Hepatocyte (in vitro differentiated cells): ENCODE results near the gene TPRA1. TPM values are rescaled to one million over a fixed set of nuclear protein-coding genes. Genes with fewer than 3 reads are reported as not detected.
"Not testable (repeated sequence)": the region's sequence is repeated elsewhere in the genome, so short reads cannot be mapped to it uniquely, and the experiment has no call there.

ENCODE experiments used
- DNase-seq: peaks from one replicate; pipeline ENCODE4 v3.0.0-alpha.2; 2016; ENCODE audit warnings: low spot score
- H2AFZ ChIP-seq: fragments of 200-600 bp; sonication (generic); 2 replicates; pipeline ENCODE4 v1.6.0; 2016; ENCODE audit warnings: antibody characterized with exemption, mild to moderate bottlenecking
- H3K27ac ChIP-seq: fragments of 200-600 bp; sonication (generic); 2 replicates; pipeline ENCODE4 v1.5.1; 2016; ENCODE audit warnings: mild to moderate bottlenecking
- H3K27me3 ChIP-seq: fragments of 200-600 bp; sonication (generic); 2 replicates; pipeline ENCODE4 v1.6.1; 2016
- H3K36me3 ChIP-seq: fragments of 200-600 bp; sonication (generic); replicated peaks from 2 replicates; pipeline ENCODE4 v1.5.1; 2016; ENCODE audit warnings: low read depth; ENCODE audit not compliant: insufficient read depth
- H3K4me1 ChIP-seq: fragments of 200-600 bp; sonication (generic); 2 replicates; pipeline ENCODE4 v1.5.1; 2016; ENCODE audit warnings: mild to moderate bottlenecking, moderate library complexity; ENCODE audit not compliant: insufficient read depth
- H3K4me2 ChIP-seq: fragments of 200-600 bp; sonication (generic); 2 replicates; pipeline ENCODE4 v1.6.0; 2016
- H3K4me3 ChIP-seq: fragments of 200-600 bp; sonication (generic); 2 replicates; pipeline ENCODE4 v1.5.1; 2016; ENCODE audit warnings: mild to moderate bottlenecking
- H3K79me2 ChIP-seq: fragments of 200-600 bp; sonication (generic); 2 replicates; pipeline ENCODE4 v1.6.0; 2017; ENCODE audit warnings: mild to moderate bottlenecking
- H3K9me2 ChIP-seq: fragments of 200-600 bp; sonication (generic); replicated peaks from 2 replicates; pipeline ENCODE4 v1.6.0; 2017; ENCODE audit warnings: mild to moderate bottlenecking; ENCODE audit not compliant: insufficient read depth
- H3K9me3 ChIP-seq: fragments of 200-600 bp; sonication (generic); 2 replicates; pipeline ENCODE4 v1.5.1; 2016; ENCODE audit warnings: low read depth, mild to moderate bottlenecking
- H4K20me1 ChIP-seq: fragments of 200-600 bp; sonication (generic); 2 replicates; pipeline ENCODE4 v1.6.0; 2016; ENCODE audit warnings: mild to moderate bottlenecking; ENCODE audit not compliant: insufficient read depth, poor library complexity, severe bottlenecking
- EZH2 ChIP-seq: fragments of 200-600 bp; sonication (generic); IDR thresholded peaks from 2 replicates; pipeline ENCODE4 v1.6.1; 2016; ENCODE audit warnings: antibody characterized with exemption, mild to moderate bottlenecking, borderline replicate concordance
- EZH2phosphoT487 ChIP-seq: fragments of 200-600 bp; sonication (generic); IDR thresholded peaks from one replicate; pipeline ENCODE4 v1.6.1; 2018; ENCODE audit warnings: antibody characterized with exemption, mild to moderate bottlenecking, low read depth, moderate library complexity; ENCODE audit not compliant: unreplicated experiment, severe bottlenecking
- WGBS: methylation state at CpG from one replicate; pipeline ENCODE4 v1.1.6; 2016; ENCODE audit warnings: low lambda C conversion rate; ENCODE audit errors: missing lambda C conversion rate; 5-methylcytosine and 5-hydroxymethylcytosine counted together
- polyA plus RNA-seq: library from polyadenylated mRNA; unstranded; fragments of >200 nt; fragmentation: Nextera tagmentation; extraction: Ambion mirVana; gene quantifications from 2 replicates; pipeline ENCODE4 v1.2.1, GENCODE V29; 2016
- total RNA-seq: library from RNA; depleted of rRNA; stranded (reverse); fragments of >200 nt; gene quantifications from 2 replicates; pipeline ENCODE4 v1.2.3, GENCODE V29; 2014
- TF ChIP-seq, protein P1 (sequence below): fragments of 200-600 bp; sonication (generic); IDR thresholded peaks from 2 replicates; pipeline ENCODE4 v1.5.1; 2016; ENCODE audit warnings: antibody characterized with exemption, mild to moderate bottlenecking; ENCODE audit not compliant: poor library complexity

Gene TPRA1
- total and polyA plus RNA-seq, 2 experiments from 2014 or later = 41.0 to 57.2 TPM

DNA sequence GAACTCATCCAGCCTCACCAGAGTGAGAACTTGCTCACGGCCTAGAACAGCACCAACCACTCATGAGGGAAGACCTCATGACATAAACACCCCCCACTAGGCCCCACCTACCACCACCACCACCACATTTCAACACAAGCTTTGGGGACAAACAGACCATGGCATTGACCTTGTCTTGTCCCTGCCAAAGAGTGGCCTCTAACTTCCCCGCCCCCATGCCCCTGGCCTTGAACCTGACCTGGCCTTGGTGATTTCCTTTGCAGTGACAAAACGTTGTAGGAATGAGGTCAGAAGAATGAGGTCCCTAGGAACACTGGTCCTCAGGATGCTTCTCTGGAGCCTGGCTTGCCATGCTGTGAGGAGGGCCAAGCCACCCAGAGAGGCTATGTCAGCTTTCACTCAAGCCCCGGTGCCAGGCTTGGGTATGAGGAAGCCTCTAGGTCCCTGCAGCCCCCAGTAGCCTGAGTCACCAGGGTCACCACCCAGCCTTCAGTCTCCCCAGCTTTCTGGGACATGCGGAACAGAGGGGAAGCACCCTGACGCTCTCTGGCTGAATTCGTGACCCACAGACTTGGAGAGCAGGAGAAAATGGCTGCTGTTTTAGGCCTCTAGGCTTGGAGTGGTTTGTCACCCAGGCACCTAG, 57.9 kb downstream of the TPRA1 start:
- WGBS = 92% methylated on average over 7 of the region's 7 CpGs
- TF ChIP-seq EZH2phosphoT487 = no peak
- TF ChIP-seq EZH2 = no peak
- TF ChIP-seq, protein P1, sequence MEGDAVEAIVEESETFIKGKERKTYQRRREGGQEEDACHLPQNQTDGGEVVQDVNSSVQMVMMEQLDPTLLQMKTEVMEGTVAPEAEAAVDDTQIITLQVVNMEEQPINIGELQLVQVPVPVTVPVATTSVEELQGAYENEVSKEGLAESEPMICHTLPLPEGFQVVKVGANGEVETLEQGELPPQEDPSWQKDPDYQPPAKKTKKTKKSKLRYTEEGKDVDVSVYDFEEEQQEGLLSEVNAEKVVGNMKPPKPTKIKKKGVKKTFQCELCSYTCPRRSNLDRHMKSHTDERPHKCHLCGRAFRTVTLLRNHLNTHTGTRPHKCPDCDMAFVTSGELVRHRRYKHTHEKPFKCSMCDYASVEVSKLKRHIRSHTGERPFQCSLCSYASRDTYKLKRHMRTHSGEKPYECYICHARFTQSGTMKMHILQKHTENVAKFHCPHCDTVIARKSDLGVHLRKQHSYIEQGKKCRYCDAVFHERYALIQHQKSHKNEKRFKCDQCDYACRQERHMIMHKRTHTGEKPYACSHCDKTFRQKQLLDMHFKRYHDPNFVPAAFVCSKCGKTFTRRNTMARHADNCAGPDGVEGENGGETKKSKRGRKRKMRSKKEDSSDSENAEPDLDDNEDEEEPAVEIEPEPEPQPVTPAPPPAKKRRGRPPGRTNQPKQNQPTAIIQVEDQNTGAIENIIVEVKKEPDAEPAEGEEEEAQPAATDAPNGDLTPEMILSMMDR = no peak
- H2AFZ ChIP-seq = no peak overlapping the region

GRCh38 chr3:127531821-127532220, 58.7 kb downstream of the TPRA1 start:
- no peaks in the 10 kb centered on the region for H3K4me1 ChIP-seq
- H3K9me2 ChIP-seq = no peaks in the 10 kb centered on the region
- H3K36me3 ChIP-seq = no peaks in the 10 kb centered on the region
- TF ChIP-seq EZH2 (no peak), EZH2phosphoT487 (no peak)
- TF ChIP-seq, protein P1 = no peak
- no peak overlapping the region for H3K4me2 ChIP-seq
- DNase-seq = no peak
- H3K27ac ChIP-seq = no peak overlapping the region
- H3K27me3 ChIP-seq = no peaks in the 10 kb centered on the region
- WGBS = 78% methylated on average over 2 of the region's 2 CpGs
- H2AFZ ChIP-seq = no peak overlapping the region
- H3K79me2 ChIP-seq = no peaks in the 10 kb centered on the region
- H3K4me3 ChIP-seq = no peak overlapping the region
- H4K20me1 ChIP-seq = no peaks in the 10 kb centered on the region
- H3K9me3 ChIP-seq = no peaks in the 10 kb centered on the region

More for the DNA sequence above, 57.9 kb downstream of the TPRA1 start:
- H3K27ac ChIP-seq = no peak overlapping the region
- no peaks in the 10 kb centered on the region for H3K9me3 ChIP-seq
- no peaks in the 10 kb centered on the region for H3K4me1 ChIP-seq
- no peak overlapping the region for H3K4me2 ChIP-seq
- no peak for DNase-seq
- H4K20me1 ChIP-seq = no peaks in the 10 kb centered on the region
- H3K27me3 ChIP-seq = no peaks in the 10 kb centered on the region
- H3K79me2 ChIP-seq = no peaks in the 10 kb centered on the region
- no peaks in the 10 kb centered on the region for H3K36me3 ChIP-seq
- H3K9me2 ChIP-seq = no peaks in the 10 kb centered on the region
- H3K4me3 ChIP-seq = no peak overlapping the region

- H3K4me1 ChIP-seq, H2AFZ ChIP-seq, H3K4me3 ChIP-seq, H3K27me3 ChIP-seq, DNase-seq, H3K9me3 ChIP-seq, H3K4me2 ChIP-seq, H3K36me3 ChIP-seq, H3K27ac ChIP-seq, H3K79me2 ChIP-seq, H4K20me1 ChIP-seq, H3K9me2 ChIP-seq: not testable (repeated sequence)
- WGBS = 94% methylated on average over 7 of the region's 7 CpGs
Measured at GRCh38 chr3:127530863-127531262, 59.7 kb downstream of the TPRA1 start.

- Histone ChIP-seq H3K36me3 (no peaks in the 10 kb centered on the region), H4K20me1 (no peaks in the 10 kb centered on the region), H3K4me1 (no peaks in the 10 kb centered on the region), H3K9me2 (no peaks in the 10 kb centered on the region), H3K27ac (no peak overlapping the region), H3K9me3 (no peaks in the 10 kb centered on the region), H3K4me2 (no peak overlapping the region), H3K27me3 (no peaks in the 10 kb centered on the region), H3K4me3 (no peak overlapping the region), H3K79me2 (no peaks in the 10 kb centered on the region), H2AFZ (no peak overlapping the region)
- 88% methylated on average over 9 of the region's 9 CpGs for WGBS
- DNase-seq = no peak
- no peak for TF ChIP-seq EZH2phosphoT487
- TF ChIP-seq, protein P1 = no peak
Measured at GRCh38 chr3:127529346-127530188, 61.0 kb downstream of the TPRA1 start.
